HFFc6 (cell line): ENCODE measurements around the gene KIAA0753. TPM values are rescaled to one million over a fixed set of nuclear protein-coding genes. Genes with fewer than 3 reads are reported as not detected.

Experiments used
- DNase-seq: peaks from one replicate; pipeline ENCODE4 v3.0.0-alpha.2; 2018
- H3K27ac Mint-ChIP-seq: 2 replicates; pipeline ENCODE4 v1.8.0; 2020; ENCODE audit warnings: mild to moderate bottlenecking, mixed read lengths
- H3K27me3 Mint-ChIP-seq: 2 replicates; pipeline ENCODE4 v1.8.0; 2021; ENCODE audit warnings: mild to moderate bottlenecking, moderate library complexity, mixed read lengths; ENCODE audit not compliant: insufficient read depth
- H3K36me3 Mint-ChIP-seq: 2 replicates; pipeline ENCODE4 v1.8.0; 2021; ENCODE audit warnings: low read depth, mixed read lengths
- H3K4me1 Mint-ChIP-seq: 2 replicates; pipeline ENCODE4 v1.8.0; 2020; ENCODE audit warnings: low read depth, mixed read lengths
- H3K4me3 Mint-ChIP-seq: 2 replicates; pipeline ENCODE4 v1.8.0; 2020; ENCODE audit warnings: mild to moderate bottlenecking, moderate library complexity, mixed read lengths
- H3K9me3 Mint-ChIP-seq: 2 replicates; pipeline ENCODE4 v1.8.0; 2020; ENCODE audit warnings: mild to moderate bottlenecking, mixed read lengths
- CTCF ChIP-seq: fragments of 200-600 bp; sonication (generic); IDR thresholded peaks from 2 replicates; pipeline ENCODE4 v1.5.0; 2021; ENCODE audit warnings: antibody characterized with exemption, mild to moderate bottlenecking
- total RNA-seq, 6 experiments: library from RNA; stranded (reverse); fragmentation: NEBNext Ultra II Directional; extraction: Animal tissue kit (Norgen Biotek cat#: 25700); gene quantifications; 2 replicates in 1 of 6; 3 replicates in 5 of 6; pipeline ENCODE4 v1.2.3, GENCODE V29; 2021

The KIAA0753 gene
- total RNA-seq, 6 experiments from 2014 or later: 15.1 to 17.8 (median 16.4) TPM

- H3K27me3 Mint-ChIP-seq: peaks cover 23% of the 10 kb centered on the region
These were observed 34.1 kb upstream of the KIAA0753 start for GRCh38 chr17:6674586-6674985.

GRCh38 chr17:6671431-6671830 lies 30.9 kb upstream of the KIAA0753 start:
- peaks cover 27% of the 10 kb centered on the region for H3K27me3 Mint-ChIP-seq
- no peaks in the 10 kb centered on the region for H3K36me3 Mint-ChIP-seq
- DNase-seq: no peak
- no peak for TF ChIP-seq CTCF
- no peak overlapping the region for H3K27ac Mint-ChIP-seq
- H3K4me1 Mint-ChIP-seq: no peaks in the 10 kb centered on the region; the same call in none of the 2 replicates
- H3K9me3 Mint-ChIP-seq: no peaks in the 10 kb centered on the region
- no peak overlapping the region for H3K4me3 Mint-ChIP-seq

More at GRCh38 chr17:6674586-6674985, 34.1 kb upstream of the KIAA0753 start:
- no peak overlapping the region for H3K4me3 Mint-ChIP-seq
- no peak overlapping the region for H3K27ac Mint-ChIP-seq
- no peaks in the 10 kb centered on the region; the same call in 1 of the 2 replicates for H3K4me1 Mint-ChIP-seq
- H3K9me3 Mint-ChIP-seq: no peaks in the 10 kb centered on the region
- no peaks in the 10 kb centered on the region for H3K36me3 Mint-ChIP-seq
- DNase-seq: no peak
- no peak for TF ChIP-seq CTCF

GRCh38 chr17:6670999-6671398 lies 30.5 kb upstream of the KIAA0753 start:
- H3K9me3 Mint-ChIP-seq: no peaks in the 10 kb centered on the region
- no peak for DNase-seq
- H3K4me1 Mint-ChIP-seq: no peaks in the 10 kb centered on the region; the same call in none of the 2 replicates
- H3K27me3 Mint-ChIP-seq: peaks cover 23% of the 10 kb centered on the region
- TF ChIP-seq CTCF: no peak
- no peak overlapping the region for H3K27ac Mint-ChIP-seq
- no peaks in the 10 kb centered on the region for H3K36me3 Mint-ChIP-seq
- H3K4me3 Mint-ChIP-seq: no peak overlapping the region

GRCh38 chr17:6670571-6670970 lies 30.1 kb upstream of the KIAA0753 start:
- no peak for DNase-seq
- no peak for TF ChIP-seq CTCF
- Mint-ChIP-seq H3K9me3 (no peaks in the 10 kb centered on the region), H3K27ac (no peak overlapping the region), H3K27me3 (peaks cover 18% of the 10 kb centered on the region), H3K36me3 (no peaks in the 10 kb centered on the region), H3K4me1 (no peaks in the 10 kb centered on the region; the same call in none of the 2 replicates), H3K4me3 (no peak overlapping the region)

GRCh38 chr17:6669479-6670212 lies 29.1 kb upstream of the KIAA0753 start:
- DNase-seq: no peak
- no peak for TF ChIP-seq CTCF
- no peaks in the 10 kb centered on the region; the same call in none of the 2 replicates for H3K4me1 Mint-ChIP-seq
- no peak overlapping the region for H3K27ac Mint-ChIP-seq
- no peaks in the 10 kb centered on the region for H3K9me3 Mint-ChIP-seq
- no peak overlapping the region for H3K4me3 Mint-ChIP-seq
- peaks cover 17% of the 10 kb centered on the region for H3K27me3 Mint-ChIP-seq
- no peaks in the 10 kb centered on the region for H3K36me3 Mint-ChIP-seq
